Measurements from ENCODE around the gene MRAP2. TPM values are rescaled to one million over a fixed set of nuclear protein-coding genes. Genes with fewer than 3 reads are reported as not detected.

MRAP2 gene
- polyA plus RNA-seq, 1 donor from 2014 or later: 1.0 TPM

GRCh38 chr6:84078335-84078734 is 44.8 kb downstream of the MRAP2 start:
- no peaks in the 10 kb centered on the region for H3K9me2 ChIP-seq (ENCODE audit: insufficient read depth, low read length)
- H3K79me2 ChIP-seq (replicated peaks; ENCODE audit: insufficient read depth, low read length): no peaks in the 10 kb centered on the region

DNA sequence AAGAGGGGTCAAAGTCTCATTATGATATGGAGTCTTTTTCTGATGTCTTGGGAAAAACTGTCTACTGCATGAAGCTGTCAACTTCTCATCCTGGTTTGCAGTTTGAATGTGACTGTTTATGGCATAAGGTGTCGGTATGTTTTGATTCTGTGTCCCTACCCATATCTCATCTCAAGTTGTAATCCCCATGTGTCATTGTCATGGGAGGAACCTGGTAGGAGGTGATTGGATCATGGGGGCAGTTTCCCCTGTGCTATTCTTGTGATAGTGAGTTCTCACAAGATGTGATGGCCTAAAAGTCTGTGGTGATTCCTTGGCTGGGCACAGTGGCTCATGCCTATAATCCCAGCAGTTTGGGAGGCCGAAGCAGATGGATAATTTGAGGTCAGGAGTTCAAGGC is 47.6 kb downstream of the MRAP2 start:
- no peak overlapping the region for H3K4me3 ChIP-seq (ENCODE audit: low read length)

More at GRCh38 chr6:84078335-84078734, 44.8 kb downstream of the MRAP2 start:
- no peaks in the 10 kb centered on the region for H3K9me3 ChIP-seq (ENCODE audit: low read length)
- no peaks in the 10 kb centered on the region for H3K27me3 ChIP-seq (ENCODE audit: insufficient read depth, low read depth, low read length)
- no peak overlapping the region for H3K4me3 ChIP-seq (ENCODE audit: low read length)
- H3F3A ChIP-seq (ENCODE audit: insufficient read depth, low read length, poor library complexity, severe bottlenecking): no peaks in the 10 kb centered on the region
- no peak overlapping the region for H2AFZ ChIP-seq (ENCODE audit: low read depth, low read length)
- no peaks in the 10 kb centered on the region for H3K36me3 ChIP-seq (ENCODE audit: insufficient read depth, low read length)
- no peak overlapping the region for H3K27ac ChIP-seq (ENCODE audit: low read length)
- no peak overlapping the region for H3K9ac ChIP-seq (ENCODE audit: low read length)
- H3K4me2 ChIP-seq (ENCODE audit: low read length): no peak overlapping the region
- H4K20me1 ChIP-seq (ENCODE audit: insufficient read depth): no peaks in the 10 kb centered on the region
- TF ChIP-seq POLR2AphosphoS5 (IDR thresholded peaks at IDR 0.05) (peak; percentile 17), EP300 (conservative IDR thresholded peaks at IDR 0.05; ENCODE audit: poor library complexity, severe bottlenecking) (no peak)

More for the DNA sequence above, 47.6 kb downstream of the MRAP2 start:
- H3K79me2 ChIP-seq (replicated peaks; ENCODE audit: insufficient read depth, low read length): no peaks in the 10 kb centered on the region
- H4K20me1 ChIP-seq (ENCODE audit: insufficient read depth): no peaks in the 10 kb centered on the region
- H3K9ac ChIP-seq (ENCODE audit: low read length): no peak overlapping the region
- no peaks in the 10 kb centered on the region for H3K9me2 ChIP-seq (ENCODE audit: insufficient read depth, low read length)
- no peaks in the 10 kb centered on the region for H3K9me3 ChIP-seq (ENCODE audit: low read length)
- no peaks in the 10 kb centered on the region for H3K36me3 ChIP-seq (ENCODE audit: insufficient read depth, low read length)
- H3F3A ChIP-seq (ENCODE audit: insufficient read depth, low read length, poor library complexity, severe bottlenecking): no peaks in the 10 kb centered on the region
- no peaks in the 10 kb centered on the region for H3K27me3 ChIP-seq (ENCODE audit: insufficient read depth, low read depth, low read length)
- no peak overlapping the region for H3K27ac ChIP-seq (ENCODE audit: low read length)
- TF ChIP-seq RAD21 (conservative IDR thresholded peaks at IDR 0.05) (no peak), TAF1 (IDR thresholded peaks at IDR 0.05; ENCODE audit: low read depth) (no peak), REST (IDR thresholded peaks at IDR 0.05; ENCODE audit: borderline replicate concordance) (no peak), EZH2 (IDR thresholded peaks at IDR 0.05; ENCODE audit: borderline replicate concordance, insufficient read depth, low read length, poor library complexity, severe bottlenecking) (no peak), EP300 (conservative IDR thresholded peaks at IDR 0.05; ENCODE audit: poor library complexity, severe bottlenecking) (no peak), POLR2AphosphoS5 (IDR thresholded peaks at IDR 0.05) (no peak), MXI1 (conservative IDR thresholded peaks at IDR 0.05; ENCODE audit: poor library complexity, severe bottlenecking) (no peak), SMC3 (conservative IDR thresholded peaks at IDR 0.05; ENCODE audit: poor library complexity) (no peak)
- TF ChIP-seq, protein P1, sequence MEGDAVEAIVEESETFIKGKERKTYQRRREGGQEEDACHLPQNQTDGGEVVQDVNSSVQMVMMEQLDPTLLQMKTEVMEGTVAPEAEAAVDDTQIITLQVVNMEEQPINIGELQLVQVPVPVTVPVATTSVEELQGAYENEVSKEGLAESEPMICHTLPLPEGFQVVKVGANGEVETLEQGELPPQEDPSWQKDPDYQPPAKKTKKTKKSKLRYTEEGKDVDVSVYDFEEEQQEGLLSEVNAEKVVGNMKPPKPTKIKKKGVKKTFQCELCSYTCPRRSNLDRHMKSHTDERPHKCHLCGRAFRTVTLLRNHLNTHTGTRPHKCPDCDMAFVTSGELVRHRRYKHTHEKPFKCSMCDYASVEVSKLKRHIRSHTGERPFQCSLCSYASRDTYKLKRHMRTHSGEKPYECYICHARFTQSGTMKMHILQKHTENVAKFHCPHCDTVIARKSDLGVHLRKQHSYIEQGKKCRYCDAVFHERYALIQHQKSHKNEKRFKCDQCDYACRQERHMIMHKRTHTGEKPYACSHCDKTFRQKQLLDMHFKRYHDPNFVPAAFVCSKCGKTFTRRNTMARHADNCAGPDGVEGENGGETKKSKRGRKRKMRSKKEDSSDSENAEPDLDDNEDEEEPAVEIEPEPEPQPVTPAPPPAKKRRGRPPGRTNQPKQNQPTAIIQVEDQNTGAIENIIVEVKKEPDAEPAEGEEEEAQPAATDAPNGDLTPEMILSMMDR (IDR thresholded peaks at IDR 0.05; ENCODE audit: poor library complexity, severe bottlenecking): no peak
- H3K4me2 ChIP-seq (ENCODE audit: low read length): no peak overlapping the region
- no peak overlapping the region for H2AFZ ChIP-seq (ENCODE audit: low read depth, low read length)

Measured in neural cell (in vitro differentiated cells).